Stimulated activated CD8-positive, alpha-beta memory T cell treated with anti-CD3 and anti-CD28 coated beads, Interleukin-4, amount 100 ng/mL, for 48 hours (primary cell): ENCODE results near the gene HNRNPA3.
"Not testable (repeated sequence)": the region's sequence is repeated elsewhere in the genome, so short reads cannot be mapped to it uniquely, and the experiment has no call there.

Experiments used
- DNase-seq: peaks from one replicate; pipeline ENCODE4 v3.0.0-alpha.2; 2020

HNRNPA3 gene

GRCh38 chr2:177212106-177212890 is at the start of gene HNRNPA3:
HNRNPA3 (plus strand) TSS chr2:177212794; CDS start chr2:177212800, 6 bp downstream.
- DNase-seq: peak; percentile 100

- no peak for DNase-seq
Measured at GRCh38 chr2:177164131-177164530, 48.5 kb upstream of the HNRNPA3 start.

GRCh38 chr2:177164584-177165052 is 48.0 kb upstream of the HNRNPA3 start:
- peak; percentile 87 for DNase-seq

- DNase-seq: no peak
Measured at GRCh38 chr2:177165061-177165583, 47.5 kb upstream of the HNRNPA3 start.

DNA sequence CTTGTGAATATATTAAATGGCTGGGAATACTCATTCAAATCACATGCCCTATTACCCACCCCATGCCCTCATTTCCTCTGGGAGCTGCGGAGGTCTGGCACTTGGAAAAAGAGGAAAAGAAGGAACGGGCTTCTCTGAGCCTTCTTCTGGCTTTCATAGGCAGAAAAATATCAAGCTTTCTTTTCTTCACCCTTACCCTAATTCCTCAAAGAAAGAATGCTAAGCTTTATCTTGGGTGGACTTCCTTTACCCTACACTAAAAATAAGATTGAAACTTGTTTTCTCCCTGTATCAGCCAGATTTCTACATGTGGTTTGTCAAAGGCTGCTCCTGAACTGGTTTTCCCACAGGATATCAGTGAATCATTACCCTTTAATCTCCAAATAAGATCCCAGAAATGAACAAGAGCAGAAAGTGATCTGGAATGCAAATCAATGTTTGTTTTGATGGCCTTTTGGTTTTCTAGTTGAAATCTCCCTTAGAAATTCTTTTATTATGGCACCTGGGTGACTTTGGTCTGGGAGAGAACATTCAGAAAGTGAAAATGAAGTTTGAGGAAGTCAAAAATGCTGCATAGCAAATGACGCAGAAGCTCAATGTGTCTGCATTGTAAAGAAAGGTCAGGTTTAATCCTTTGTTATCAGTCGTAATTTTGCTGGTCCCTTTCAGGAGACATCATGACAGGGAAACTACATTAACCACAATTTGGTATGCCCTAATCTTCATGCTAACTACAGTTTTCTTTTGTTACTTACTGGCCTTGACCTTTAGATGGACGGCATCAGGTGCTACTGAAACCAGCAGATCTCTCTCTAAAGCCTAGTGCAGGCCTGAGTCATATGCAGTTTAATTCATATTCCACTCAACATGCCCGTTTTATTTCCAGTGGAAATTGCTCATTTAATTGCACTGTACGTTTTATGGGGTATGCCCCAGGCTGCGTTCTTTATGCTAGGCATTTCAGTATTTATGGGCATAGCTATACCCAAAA is 46.6 kb upstream of the HNRNPA3 start:
- no peak for DNase-seq

- no peak for DNase-seq
Measured at GRCh38 chr2:177169810-177170514, 42.6 kb upstream of the HNRNPA3 start.

DNA sequence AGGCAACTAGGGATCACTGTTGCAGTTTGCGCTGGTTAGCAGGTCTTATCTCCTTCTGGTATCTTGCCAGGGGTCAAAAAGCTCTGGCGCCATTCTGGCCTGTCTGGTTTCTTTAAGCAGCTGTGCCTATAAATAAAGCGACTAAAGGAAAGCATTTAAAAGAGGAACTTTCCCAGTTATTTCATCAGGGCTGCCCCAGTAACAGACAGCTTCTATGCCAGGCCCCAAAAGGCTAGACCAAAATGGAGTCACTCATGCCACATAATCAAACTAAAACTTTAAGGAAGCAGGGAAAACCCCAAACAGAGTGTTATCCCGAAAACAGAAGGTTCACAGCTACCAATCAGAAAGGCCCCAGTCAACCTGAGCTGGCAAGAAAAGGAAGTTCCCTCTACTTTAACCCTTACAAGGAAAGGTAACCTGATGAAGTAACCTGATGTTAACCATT is 41.2 kb upstream of the HNRNPA3 start:
- DNase-seq: no peak

DNA sequence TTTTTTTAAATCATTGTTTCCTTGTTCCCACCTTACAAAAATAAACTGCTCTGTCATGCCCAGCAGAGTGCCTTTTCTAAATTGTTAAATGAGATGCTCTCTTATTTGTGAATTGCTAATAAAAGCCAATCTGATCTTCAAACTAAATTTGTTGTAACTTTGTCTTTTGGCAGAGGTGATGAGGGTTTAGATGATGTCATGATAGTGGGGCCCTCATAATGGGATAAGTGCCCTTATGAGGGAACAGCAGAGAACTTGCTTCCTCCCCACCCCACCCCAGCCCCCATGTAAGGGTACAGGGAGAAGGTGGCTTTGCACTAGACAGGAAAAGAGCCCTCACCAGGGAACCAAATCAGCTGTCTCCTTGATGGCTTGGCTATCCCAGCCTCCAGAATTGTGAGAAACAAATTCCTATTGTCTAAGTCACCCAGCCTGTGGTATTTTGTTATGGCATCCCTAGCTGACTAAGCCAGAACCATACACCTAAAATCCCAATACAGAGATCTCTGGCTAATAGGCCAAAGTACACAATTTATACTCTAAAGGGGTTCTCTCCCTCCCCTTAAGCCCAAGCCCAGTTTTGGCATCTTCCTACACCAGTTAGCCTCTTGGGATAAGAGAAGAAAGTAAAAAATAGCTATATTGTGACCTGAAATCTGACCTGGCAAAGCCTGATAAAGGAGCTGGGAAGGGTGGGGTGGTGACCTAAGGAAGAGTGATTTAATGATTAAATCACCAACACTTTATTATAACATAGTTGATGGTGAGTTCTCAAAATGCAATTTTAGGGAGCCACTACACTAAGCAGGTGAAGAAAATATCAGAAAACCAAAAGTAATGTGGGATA is 40.3 kb upstream of the HNRNPA3 start:
- DNase-seq: no peak

DNA sequence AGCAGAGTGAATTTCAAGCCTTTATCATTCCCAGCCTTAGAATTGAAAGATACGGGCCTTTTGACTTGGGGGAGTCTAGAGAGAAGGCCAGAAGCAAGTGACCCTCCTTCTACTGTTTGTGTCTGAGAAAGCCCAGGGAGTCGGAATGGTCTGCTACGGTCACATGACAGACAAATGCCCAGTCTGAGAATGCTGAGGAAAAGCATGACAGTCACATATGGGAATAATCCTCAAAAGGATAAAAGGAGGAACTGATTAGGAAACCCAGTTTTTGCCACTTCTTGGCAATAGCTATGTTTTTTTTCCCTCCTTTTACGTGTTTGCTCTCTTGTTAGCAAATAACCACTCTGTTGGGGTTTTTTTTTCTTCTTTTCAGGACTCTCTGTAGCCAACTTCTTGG is 38.1 kb upstream of the HNRNPA3 start:
- DNase-seq: no peak

- DNase-seq: no peak
Measured at GRCh38 chr2:177175917-177176668, 36.5 kb upstream of the HNRNPA3 start.

GRCh38 chr2:177178797-177179196 is 33.8 kb upstream of the HNRNPA3 start:
- DNase-seq: no peak

GRCh38 chr2:177179227-177179626 is 33.4 kb upstream of the HNRNPA3 start:
- DNase-seq: no peak

- not testable (repeated sequence) for DNase-seq
Measured at GRCh38 chr2:177179671-177180070, 32.9 kb upstream of the HNRNPA3 start.

DNA sequence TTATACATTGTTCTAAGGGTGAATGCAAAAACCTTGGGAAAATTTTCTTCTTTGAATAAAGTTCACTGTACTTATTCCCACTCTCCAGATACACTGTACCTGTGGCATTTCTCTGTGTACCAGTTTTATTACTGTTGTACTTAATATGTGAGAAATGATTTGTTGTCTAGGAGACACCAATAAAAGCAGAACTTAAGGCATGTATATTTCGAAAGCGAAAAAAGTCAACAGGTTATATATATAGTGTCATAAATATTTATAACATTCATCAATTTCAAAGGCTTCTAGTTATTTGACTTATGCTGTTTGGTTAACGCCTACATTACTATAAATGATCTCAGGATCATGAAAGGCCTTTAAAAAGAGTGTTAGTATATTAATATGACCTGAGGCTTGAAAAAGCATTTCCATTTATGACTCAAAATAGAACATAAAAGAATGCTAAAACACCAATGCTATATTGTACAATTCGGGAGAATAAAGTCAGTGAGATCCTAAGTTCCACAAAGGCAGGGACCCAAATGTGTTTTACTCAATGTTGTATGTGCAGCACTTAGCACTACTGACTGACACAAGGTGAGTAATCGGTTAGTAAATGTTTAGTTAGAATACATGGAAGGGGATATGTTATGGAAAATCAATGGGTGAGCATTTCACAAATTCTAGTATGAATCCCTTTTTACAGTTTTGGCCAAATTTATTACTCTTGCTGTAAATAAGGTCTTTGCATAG is 32.2 kb upstream of the HNRNPA3 start:
- no peak for DNase-seq

- no peak for DNase-seq
Measured at GRCh38 chr2:177183860-177184259, 28.7 kb upstream of the HNRNPA3 start.

- no peak for DNase-seq
Measured at GRCh38 chr2:177184606-177185005, 28.0 kb upstream of the HNRNPA3 start.

DNA sequence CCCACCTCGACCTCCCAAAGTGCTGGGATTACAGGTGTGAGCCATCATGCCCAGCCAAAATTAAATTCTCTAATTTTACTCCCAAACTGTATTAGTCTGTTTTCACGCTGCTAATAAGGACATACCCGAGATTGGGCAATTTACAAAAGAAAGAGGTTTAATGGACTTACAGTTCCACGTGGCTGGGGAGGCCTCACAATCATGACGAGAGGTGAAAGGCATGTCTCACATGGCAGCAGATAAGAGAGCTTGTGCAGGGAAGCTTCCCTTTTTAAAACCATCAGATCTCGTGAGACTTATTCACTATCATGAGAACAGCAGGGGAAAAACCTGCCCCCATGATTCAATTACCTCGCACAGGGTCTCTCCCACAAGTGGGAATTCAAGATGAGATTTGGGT is 26.6 kb upstream of the HNRNPA3 start:
- not testable (repeated sequence) for DNase-seq

DNA sequence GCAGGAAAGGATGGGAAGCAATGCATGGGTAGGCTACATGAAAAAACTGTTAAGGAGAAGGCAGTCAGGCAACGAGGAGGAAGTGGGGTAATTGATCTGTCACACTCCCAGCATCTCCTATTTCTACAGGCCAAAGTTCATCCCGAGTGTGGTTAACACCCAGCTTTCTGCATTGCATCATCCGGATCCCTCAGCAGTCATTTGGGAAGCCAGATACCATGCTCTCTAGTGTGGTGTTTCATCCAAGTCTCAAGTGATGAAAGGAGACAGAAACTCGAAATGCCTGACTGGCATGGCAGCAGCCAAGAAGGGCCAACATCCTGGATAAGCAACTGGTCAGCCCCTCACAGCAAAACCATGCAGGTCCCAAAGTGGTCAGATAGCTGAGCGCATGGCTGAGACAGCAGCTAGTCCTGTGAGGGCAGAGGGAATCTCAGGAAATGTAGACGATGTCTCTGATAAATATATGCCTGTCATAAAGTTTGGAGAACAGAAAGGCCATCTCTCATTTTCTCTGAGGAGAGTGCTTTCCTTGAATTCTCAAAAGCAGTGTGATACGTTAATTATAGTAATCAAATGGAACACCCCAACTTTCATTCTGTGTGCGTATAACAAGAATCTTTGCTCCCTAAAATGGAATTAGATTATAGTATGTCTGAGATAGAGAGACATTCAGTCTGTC is 24.8 kb upstream of the HNRNPA3 start:
- no peak for DNase-seq
